OCI-LY7 (cell line): ENCODE results near the gene STARD9.

Experiments
- CTCF ChIP-seq: fragments of 200-600 bp; sonication (generic); conservative IDR thresholded peaks from 2 replicates; pipeline ENCODE4 v1.5.1; 2014; ENCODE audit warnings: mild to moderate bottlenecking, antibody characterized with exemption, low read length, moderate library complexity, mixed read lengths
- EZH2phosphoT487 ChIP-seq: fragments of 200-600 bp; sonication (generic); IDR thresholded peaks from 2 replicates; pipeline ENCODE4 v1.6.1; 2018; ENCODE audit warnings: low read depth, borderline replicate concordance, mild to moderate bottlenecking, mixed run types, antibody characterized with exemption, low read length, moderate library complexity, mixed read lengths

GRCh38 chr15:42692536-42692935 is 117.1 kb downstream of the STARD9 start:
- no peak for TF ChIP-seq EZH2phosphoT487
- TF ChIP-seq CTCF: no peak
